LNCaP clone FGC (cell line): ENCODE results near the gene GCLC.
A peak's percentile ranks its signal among the peaks of the same experiment; 100 is the strongest.

Experiments used
- DNase-seq: peaks from one replicate; pipeline ENCODE4 v3.0.0-alpha.2; 2011; ENCODE audit warnings: low read depth
- H3K4me3 ChIP-seq: 2 replicates; pipeline ENCODE4 v1.5.1; 2011; ENCODE audit warnings: mild to moderate bottlenecking, low read depth, low read length, control low read depth
- TF ChIP-seq, protein P1 (sequence below): IDR thresholded peaks from 2 replicates; pipeline ENCODE4 v1.5.1; 2012; ENCODE audit warnings: mild to moderate bottlenecking; ENCODE audit not compliant: control insufficient read depth, insufficient read depth; ENCODE audit errors: extremely low read depth

The GCLC gene

GRCh38 chr6:53469163-53469562, 75.7 kb downstream of the GCLC start:
- TF ChIP-seq, protein P1, sequence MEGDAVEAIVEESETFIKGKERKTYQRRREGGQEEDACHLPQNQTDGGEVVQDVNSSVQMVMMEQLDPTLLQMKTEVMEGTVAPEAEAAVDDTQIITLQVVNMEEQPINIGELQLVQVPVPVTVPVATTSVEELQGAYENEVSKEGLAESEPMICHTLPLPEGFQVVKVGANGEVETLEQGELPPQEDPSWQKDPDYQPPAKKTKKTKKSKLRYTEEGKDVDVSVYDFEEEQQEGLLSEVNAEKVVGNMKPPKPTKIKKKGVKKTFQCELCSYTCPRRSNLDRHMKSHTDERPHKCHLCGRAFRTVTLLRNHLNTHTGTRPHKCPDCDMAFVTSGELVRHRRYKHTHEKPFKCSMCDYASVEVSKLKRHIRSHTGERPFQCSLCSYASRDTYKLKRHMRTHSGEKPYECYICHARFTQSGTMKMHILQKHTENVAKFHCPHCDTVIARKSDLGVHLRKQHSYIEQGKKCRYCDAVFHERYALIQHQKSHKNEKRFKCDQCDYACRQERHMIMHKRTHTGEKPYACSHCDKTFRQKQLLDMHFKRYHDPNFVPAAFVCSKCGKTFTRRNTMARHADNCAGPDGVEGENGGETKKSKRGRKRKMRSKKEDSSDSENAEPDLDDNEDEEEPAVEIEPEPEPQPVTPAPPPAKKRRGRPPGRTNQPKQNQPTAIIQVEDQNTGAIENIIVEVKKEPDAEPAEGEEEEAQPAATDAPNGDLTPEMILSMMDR: no peak
- DNase-seq: peak; percentile 52
- no peak overlapping the region for H3K4me3 ChIP-seq

GRCh38 chr6:53466257-53466656, 78.6 kb downstream of the GCLC start:
- TF ChIP-seq, protein P1: no peak
- H3K4me3 ChIP-seq: no peak overlapping the region
- no peak for DNase-seq

DNA sequence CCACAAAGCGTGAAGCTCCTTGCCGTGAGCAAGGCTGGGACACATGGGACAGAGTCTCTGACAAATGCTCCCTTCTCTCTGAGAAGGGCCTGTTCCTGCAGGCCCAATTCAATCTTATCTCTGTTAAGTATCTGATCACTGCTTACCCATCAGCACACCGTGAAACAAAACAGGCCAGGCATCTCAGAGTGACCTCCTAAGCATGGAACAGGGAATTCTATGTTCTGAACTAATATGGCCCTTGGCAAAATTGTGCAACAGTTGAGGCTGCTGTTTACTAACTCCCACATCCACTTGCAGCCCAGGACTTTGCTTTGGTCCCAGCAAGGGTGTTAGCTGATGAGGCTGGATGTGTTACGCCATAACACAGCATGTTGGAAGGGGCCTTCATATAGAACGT, 79.2 kb downstream of the GCLC start:
- TF ChIP-seq, protein P1: no peak
- no peak for DNase-seq
- H3K4me3 ChIP-seq: no peak overlapping the region

DNA sequence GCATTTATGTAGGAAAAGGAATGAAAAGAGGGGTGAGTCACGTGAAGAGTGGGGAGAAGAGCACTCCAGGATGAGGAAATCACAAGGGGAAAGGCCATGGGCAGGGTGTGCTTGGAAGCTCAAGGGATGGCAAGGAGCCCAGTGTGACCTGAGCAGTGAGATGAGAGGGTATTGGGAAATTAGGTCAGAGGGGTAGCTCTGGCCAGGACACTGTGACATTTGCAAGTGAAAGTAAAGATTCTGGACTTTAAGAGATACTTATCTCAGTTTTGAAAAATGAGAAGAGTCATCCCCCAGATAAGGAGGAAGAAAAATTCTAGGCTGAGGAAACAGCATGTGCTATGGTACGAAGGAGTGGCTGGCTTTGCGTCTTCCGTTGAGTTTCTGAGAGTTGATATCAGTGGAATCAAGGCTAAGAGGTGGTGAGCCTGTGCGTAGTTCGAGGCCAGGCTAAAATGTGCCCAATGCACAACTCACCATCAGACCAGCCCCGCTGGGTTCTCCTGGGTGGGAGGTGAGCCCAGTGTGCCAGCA, 79.9 kb downstream of the GCLC start:
- no peak overlapping the region for H3K4me3 ChIP-seq
- TF ChIP-seq, protein P1: no peak

DNA sequence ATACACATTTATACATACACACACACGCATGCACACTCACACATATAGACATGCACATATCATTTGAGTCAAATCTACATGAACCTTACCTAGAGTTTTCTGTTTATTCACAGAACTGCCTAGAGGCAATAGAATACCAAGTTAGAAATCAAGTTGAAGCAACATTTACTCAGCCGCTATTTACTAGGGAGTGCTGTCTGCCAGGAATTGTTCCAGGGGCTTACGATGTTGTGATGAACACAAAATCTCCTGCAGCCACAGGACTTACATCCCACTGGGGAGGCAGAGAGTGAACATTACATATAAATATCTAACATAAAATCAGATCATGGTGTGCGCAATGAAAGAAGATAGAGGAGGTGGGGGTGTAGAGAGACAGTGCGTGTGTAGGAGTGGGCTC, 80.4 kb downstream of the GCLC start:
- DNase-seq: no peak
- no peak overlapping the region for H3K4me3 ChIP-seq
- TF ChIP-seq, protein P1: no peak

More for the DNA sequence above, 79.9 kb downstream of the GCLC start:
- no peak for DNase-seq

- no peak for DNase-seq
- TF ChIP-seq, protein P1: no peak
- no peak overlapping the region for H3K4me3 ChIP-seq
These were observed 83.2 kb downstream of the GCLC start for GRCh38 chr6:53461696-53462095.

- no peak overlapping the region for H3K4me3 ChIP-seq
- TF ChIP-seq, protein P1: no peak
- no peak for DNase-seq
These were observed 83.8 kb downstream of the GCLC start for GRCh38 chr6:53461041-53461656.
